Upper lobe of left lung (tissue), 6 donors: ENCODE results near the gene PAF1. TPM values are rescaled to one million over a fixed set of nuclear protein-coding genes. Genes with fewer than 3 reads are reported as not detected.

Experiments used
- ATAC-seq, 2 donors: fragments of 200-7000 bp; cut with Tn5 transposase; one replicate each; pipeline ENCODE4 v1.9.1; 2022; ENCODE audit warnings: mild to moderate bottlenecking in 2 of 2, moderate library complexity in 2 of 2; ENCODE audit not compliant: low FRiP score in 2 of 2
- DNase-seq, 2 donors: peaks; one replicate each; pipeline ENCODE4 v3.0.0-alpha.2; 2019 to 2020
- H3K27ac ChIP-seq, 4 donors: fragments of 200-600 bp; sonication (generic); one replicate each; pipeline ENCODE4 v1.5.1; 2016 to 2019
- H3K27me3 ChIP-seq, 4 donors: fragments of 200-600 bp; sonication (generic); one replicate each; pipeline ENCODE4 v1.5.1; 2017 to 2019
- H3K36me3 ChIP-seq, 4 donors: fragments of 200-600 bp; sonication (generic); one replicate each; pipeline ENCODE4 v1.5.1; 2016 to 2019
- H3K4me1 ChIP-seq, 4 donors: fragments of 200-600 bp; sonication (generic); one replicate each; pipeline ENCODE4 v1.5.1; 2018 to 2019
- H3K4me3 ChIP-seq, 4 donors: fragments of 200-600 bp; sonication (generic); one replicate each; pipeline ENCODE4 v1.5.1; 2017 to 2019; ENCODE audit warnings: mild to moderate bottlenecking in 2 of 4, moderate library complexity in 1 of 4
- H3K9me3 ChIP-seq, 4 donors: fragments of 200-600 bp; sonication (generic); one replicate each; pipeline ENCODE4 v1.5.1; 2018 to 2019
- CTCF ChIP-seq, 6 experiments: fragments of 450-650 bp in 4 of 6; fragments of 200-600 bp in 2 of 6; sonication (generic) in 2 of 6; IDR thresholded peaks; one replicate each; pipeline ENCODE4 v1.5.1; 2016 to 2019; ENCODE audit warnings: antibody characterized with exemption in 6 of 6
- EP300 ChIP-seq, 4 donors: sonication (generic); formaldehyde crosslinking; IDR thresholded peaks; one replicate each; pipeline ENCODE4 v1.5.1; 2017; ENCODE audit warnings: antibody characterized with exemption in 4 of 4, control low read depth in 2 of 4
- POLR2A ChIP-seq, 4 donors: fragments of 450-650 bp; IDR thresholded peaks; one replicate each; pipeline ENCODE4 v1.5.1; 2016 to 2017; ENCODE audit warnings: antibody characterized with exemption in 4 of 4, mild to moderate bottlenecking in 2 of 4
- POLR2AphosphoS5 ChIP-seq, 2 donors: sonication (generic); formaldehyde crosslinking; IDR thresholded peaks; one replicate each; pipeline ENCODE4 v1.5.1; 2017; ENCODE audit warnings: antibody characterized with exemption in 2 of 2
- whole genome bisulfite sequencing, 2 donors: methylation state at CpG; one replicate each; pipeline ENCODE4 v1.1.5; 2017 to 2018; 5-methylcytosine and 5-hydroxymethylcytosine counted together
- total RNA-seq, 6 donors: library from RNA; depleted of rRNA in 4 of 6; stranded (reverse); fragments of >200 nt in 4 of 6; gene quantifications; one replicate each; pipeline versions ENCODE4 v1.1.0 to v1.2.1, GENCODE V29; 2016 to 2021
- donor health status: DM: no; HTN: no; CAD: no; lungs with moderate emphysema.
- donor health status: DM: no; HTN: yes; CAD: no; lungs with severe emphysema.

Gene PAF1
- total RNA-seq, 6 donors from 2014 or later = 28.6 to 48.0 (median 35.4) TPM

GRCh38 chr19:39349326-39349725, 41.6 kb downstream of the PAF1 start:
- TF ChIP-seq POLR2A (IDR thresholded peaks at IDR 0.05) (no peak), POLR2AphosphoS5 (IDR thresholded peaks at IDR 0.05) (no peak), EP300 (IDR thresholded peaks at IDR 0.05) (no peak), CTCF (IDR thresholded peaks at IDR 0.05) (no peak)
- no peak for DNase-seq
- H3K27ac ChIP-seq = no peak overlapping the region
- no peak overlapping the region for H3K4me3 ChIP-seq
- H3K4me1 ChIP-seq = peaks cover 6 to 20% (median 18%) of the 10 kb centered on the region in 4 donors
- peaks cover under 1 to 55% (median 11%) of the 10 kb centered on the region in 4 donors for H3K36me3 ChIP-seq
- H3K27me3 ChIP-seq = no peaks in the 10 kb centered on the region
- no peaks in the 10 kb centered on the region for H3K9me3 ChIP-seq
- 76 to 83% methylated on average over 4 of the region's 4 CpGs for WGBS, 2 donors
- no peak for ATAC-seq

DNA sequence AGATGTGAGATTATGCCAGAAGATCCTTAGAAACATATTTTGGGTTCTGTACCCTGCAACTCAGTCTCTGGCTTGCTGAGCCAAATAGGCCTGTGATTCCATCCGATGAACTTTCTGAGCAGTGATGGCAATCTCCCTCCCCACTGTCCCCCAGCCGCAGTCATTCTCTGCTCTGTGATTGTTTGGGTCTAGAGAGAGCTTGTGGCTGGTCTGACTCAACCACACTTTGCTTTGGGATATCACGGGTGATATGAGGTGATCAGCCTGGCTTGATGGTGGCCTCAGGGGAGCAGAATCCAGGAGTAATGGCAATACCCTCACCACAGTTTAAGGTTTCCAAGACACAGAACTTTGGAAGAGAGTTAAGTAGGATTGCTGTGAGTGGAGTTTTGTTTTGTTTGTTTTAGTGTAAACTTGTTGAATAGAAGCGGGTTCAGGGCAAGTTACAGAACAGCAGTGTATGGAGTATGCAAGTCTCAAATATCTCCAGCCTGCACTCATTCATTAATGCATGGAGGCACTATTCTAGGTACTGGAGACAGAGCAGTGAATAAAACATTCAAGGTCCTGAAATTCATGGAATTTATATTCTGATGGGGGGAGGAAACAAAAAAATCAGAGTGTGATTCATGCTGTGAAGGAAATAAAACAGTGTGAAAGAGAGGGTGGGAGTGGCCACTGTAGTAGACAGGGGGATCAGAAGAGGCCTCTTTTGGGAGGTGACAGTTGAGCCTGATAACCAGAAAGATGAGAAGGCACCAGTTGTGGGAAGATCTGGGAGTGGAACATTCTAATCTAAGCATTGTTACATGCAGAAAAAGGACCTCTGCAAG, 43.4 kb downstream of the PAF1 start:
- H3K36me3 ChIP-seq = peaks cover 0 to 37% (median 6%) of the 10 kb centered on the region in 4 donors
- no peak overlapping the region for H3K4me3 ChIP-seq
- H3K27ac ChIP-seq = peak overlapping the region in 1 of 4 donors; percentile 28
- ATAC-seq = no peak
- 87 to 89% methylated on average over 4 of the region's 4 CpGs for WGBS, 2 donors
- no peaks in the 10 kb centered on the region for H3K9me3 ChIP-seq
- no peak for DNase-seq
- TF ChIP-seq EP300 (IDR thresholded peaks at IDR 0.05) (no peak), CTCF (IDR thresholded peaks at IDR 0.05) (no peak), POLR2A (IDR thresholded peaks at IDR 0.05) (no peak), POLR2AphosphoS5 (IDR thresholded peaks at IDR 0.05) (no peak)
- no peaks in the 10 kb centered on the region for H3K27me3 ChIP-seq
- H3K4me1 ChIP-seq = peaks cover 20 to 35% (median 30%) of the 10 kb centered on the region in 4 donors

GRCh38 chr19:39345956-39346355, 45.0 kb downstream of the PAF1 start:
- Histone ChIP-seq H3K27ac (no peak overlapping the region), H3K4me1 (peaks cover 24 to 39% (median 30%) of the 10 kb centered on the region in 4 donors)
- DNase-seq = no peak

GRCh38 chr19:39342647-39343305, 48.1 kb downstream of the PAF1 start:
- no peak for DNase-seq
- WGBS, 2 donors = 4 to 5% methylated on average over 9 to 19 of the region's 51 CpGs
- H3K27ac ChIP-seq = peak overlapping the region; percentile 84 to 91 (median 88)
- H3K9me3 ChIP-seq = no peaks in the 10 kb centered on the region
- ATAC-seq = no peak
- no peak for TF ChIP-seq POLR2AphosphoS5 (IDR thresholded peaks at IDR 0.05)
- no peak for TF ChIP-seq EP300 (IDR thresholded peaks at IDR 0.05)
- TF ChIP-seq POLR2A (IDR thresholded peaks at IDR 0.05) = no peak
- TF ChIP-seq CTCF (IDR thresholded peaks at IDR 0.05) = no peak
- H3K4me3 ChIP-seq = peak overlapping the region; percentile 71 to 96 (median 83)
- H3K27me3 ChIP-seq = no peaks in the 10 kb centered on the region
- H3K4me1 ChIP-seq = peaks cover 28 to 50% (median 35%) of the 10 kb centered on the region in 4 donors
- peaks cover 0 to 2% (median 0%) of the 10 kb centered on the region in 4 donors for H3K36me3 ChIP-seq

More at GRCh38 chr19:39345956-39346355, 45.0 kb downstream of the PAF1 start:
- no peaks in the 10 kb centered on the region for H3K27me3 ChIP-seq
- H3K4me3 ChIP-seq = no peak overlapping the region
- H3K36me3 ChIP-seq = peaks cover 0 to 26% (median 6%) of the 10 kb centered on the region in 4 donors
- no peaks in the 10 kb centered on the region for H3K9me3 ChIP-seq
- TF ChIP-seq EP300 (IDR thresholded peaks at IDR 0.05) (no peak), POLR2AphosphoS5 (IDR thresholded peaks at IDR 0.05) (no peak), CTCF (IDR thresholded peaks at IDR 0.05) (no peak), POLR2A (IDR thresholded peaks at IDR 0.05) (no peak)
- no peak for ATAC-seq
- WGBS, 2 donors = 74 to 87% methylated on average over 1 of the region's 1 CpG
